EL (cell line): Measurements from ENCODE around the gene EFEMP1.

ENCODE experiments used
- DNase-seq: peaks from one replicate; pipeline ENCODE4 v3.0.0-alpha.2; 2016

EFEMP1 gene

GRCh38 chr2:55931281-55931680 lies 7.7 kb upstream of the EFEMP1 start:
- no peak for DNase-seq

GRCh38 chr2:55929476-55929875 lies 5.9 kb upstream of the EFEMP1 start:
- DNase-seq: no peak

- no peak for DNase-seq
Measured at GRCh38 chr2:55926974-55927373, 3.4 kb upstream of the EFEMP1 start.

DNA sequence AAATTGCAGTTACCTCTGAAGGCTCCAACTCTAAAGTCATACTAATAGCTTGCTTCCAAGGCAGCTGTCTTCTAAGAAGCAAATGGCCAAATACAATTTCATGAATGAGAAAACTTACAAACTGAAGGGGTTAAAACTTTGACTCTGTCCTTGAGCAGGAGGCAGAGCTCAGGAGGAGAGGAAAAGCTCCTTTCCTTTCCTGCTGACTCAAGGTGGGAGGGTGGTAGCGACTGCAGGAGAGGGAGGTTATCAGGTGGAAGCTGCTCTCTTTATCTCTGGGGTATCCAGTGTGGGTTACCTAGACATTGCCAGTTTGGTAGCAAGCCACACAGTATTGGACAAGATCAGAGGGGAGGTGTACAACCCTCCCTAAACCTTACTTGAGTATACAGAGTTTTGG lies 2.7 kb upstream of the EFEMP1 start:
- DNase-seq: no peak

DNA sequence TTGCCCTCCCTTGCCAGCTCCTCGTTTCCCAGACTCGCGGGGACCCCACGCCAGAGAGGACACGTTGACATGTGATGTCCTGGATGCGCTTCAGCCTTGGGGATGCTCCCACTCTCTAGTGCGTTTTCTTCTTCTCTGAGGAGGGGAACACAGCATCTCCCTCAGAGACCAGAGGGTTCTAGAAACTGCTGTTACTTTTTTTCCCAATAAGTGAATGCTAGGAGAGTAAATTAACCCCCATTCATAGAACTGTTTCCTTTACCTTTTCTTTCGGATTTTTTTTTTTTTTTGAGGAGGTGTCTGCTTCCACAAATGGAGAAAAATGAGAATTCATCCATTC lies 370 bp upstream of the EFEMP1 start:
- DNase-seq: no peak

- DNase-seq: no peak
Measured at GRCh38 chr2:55922291-55922907, 1.2 kb downstream of the EFEMP1 start.

- DNase-seq: no peak
Measured at GRCh38 chr2:55919574-55919973, 4.0 kb downstream of the EFEMP1 start.

- DNase-seq: no peak
Measured at GRCh38 chr2:55918856-55919255, 4.7 kb downstream of the EFEMP1 start.

GRCh38 chr2:55917713-55918390 lies 5.7 kb downstream of the EFEMP1 start:
- DNase-seq: no peak

DNA sequence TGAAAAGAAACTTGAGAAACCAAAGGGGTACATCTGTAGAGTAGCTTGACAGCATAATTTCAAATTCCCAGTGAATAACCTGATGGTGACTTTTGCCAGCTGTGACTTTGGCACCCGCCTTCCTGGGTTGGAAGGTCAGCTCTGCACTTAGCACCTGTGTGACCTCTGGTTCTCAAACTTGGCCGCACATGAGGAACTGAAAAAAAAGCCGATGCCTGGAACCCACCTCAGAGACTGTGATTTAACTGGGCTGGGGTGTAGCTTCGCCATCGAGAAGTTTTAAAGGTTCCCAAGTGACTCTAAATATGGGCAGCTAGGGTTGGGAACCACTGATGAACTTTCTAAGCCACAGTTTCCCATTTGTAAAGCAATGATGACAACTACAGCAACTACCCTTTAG lies 6.5 kb downstream of the EFEMP1 start:
- no peak for DNase-seq

- no peak for DNase-seq
Measured at GRCh38 chr2:55916473-55917049, 7.0 kb downstream of the EFEMP1 start.

DNA sequence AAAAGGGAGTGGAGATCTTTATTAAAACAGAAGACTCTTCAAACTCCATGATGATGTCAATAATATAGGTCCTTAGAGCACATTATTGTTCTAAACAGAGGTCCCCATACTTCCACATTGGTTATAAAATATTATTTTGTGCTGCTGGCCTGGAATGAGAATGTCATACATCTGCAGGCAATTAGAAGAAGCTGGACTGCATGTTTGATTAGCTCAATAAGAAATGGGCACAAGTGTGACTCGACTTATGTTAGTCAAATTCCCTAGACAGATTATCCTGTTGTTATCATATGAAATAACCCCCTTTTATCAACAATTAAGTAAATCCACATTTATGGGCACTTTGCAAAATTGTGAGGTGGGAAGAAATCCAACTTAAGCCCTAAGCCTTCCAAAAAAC lies 8.8 kb downstream of the EFEMP1 start:
- DNase-seq: no peak

DNA sequence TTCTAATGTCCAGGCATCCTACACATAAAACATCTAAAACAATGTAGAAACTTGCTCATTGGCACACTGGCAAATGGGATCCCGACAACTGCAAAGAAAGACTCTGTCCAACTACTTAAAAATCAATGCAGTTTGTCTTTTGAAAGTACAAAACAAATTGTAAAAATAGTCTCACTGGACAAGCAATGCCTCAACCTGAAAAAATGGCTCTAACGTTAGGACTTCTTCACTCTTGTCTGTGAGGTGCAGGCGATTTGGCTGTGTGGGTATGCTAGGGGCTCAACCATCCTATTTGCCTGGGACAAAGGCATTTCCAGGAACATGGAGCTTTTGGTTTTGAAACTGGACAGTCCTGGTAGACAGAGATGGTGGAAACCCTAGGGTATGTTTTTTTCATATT lies 10.7 kb downstream of the EFEMP1 start:
- no peak for DNase-seq

- DNase-seq: no peak
Measured at GRCh38 chr2:55910077-55910476, 13.5 kb downstream of the EFEMP1 start.

DNA sequence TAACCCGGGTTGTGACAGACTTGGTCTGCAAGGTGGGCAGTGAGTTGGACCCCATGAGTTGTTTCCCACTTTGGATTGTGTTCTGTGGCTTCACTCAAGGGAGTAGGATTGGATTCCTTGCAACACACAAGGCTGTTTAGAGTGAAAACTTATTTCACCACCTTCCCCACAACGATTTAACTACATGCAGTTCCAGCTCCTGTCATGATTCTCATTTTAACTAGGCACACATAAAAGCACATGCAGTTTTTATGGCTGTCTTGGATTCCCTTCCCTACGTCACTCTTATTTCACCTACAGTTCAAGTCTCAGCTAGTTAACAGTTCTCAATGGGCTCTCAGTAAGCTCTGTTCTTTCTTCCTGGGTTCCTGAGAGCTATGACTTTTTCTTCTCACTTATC lies 15.9 kb downstream of the EFEMP1 start:
- no peak for DNase-seq

- DNase-seq: no peak
Measured at GRCh38 chr2:55906993-55907392, 16.6 kb downstream of the EFEMP1 start.

GRCh38 chr2:55903727-55904126 lies 19.9 kb downstream of the EFEMP1 start:
- DNase-seq: no peak

GRCh38 chr2:55902971-55903370 lies 20.6 kb downstream of the EFEMP1 start:
- DNase-seq: no peak

DNA sequence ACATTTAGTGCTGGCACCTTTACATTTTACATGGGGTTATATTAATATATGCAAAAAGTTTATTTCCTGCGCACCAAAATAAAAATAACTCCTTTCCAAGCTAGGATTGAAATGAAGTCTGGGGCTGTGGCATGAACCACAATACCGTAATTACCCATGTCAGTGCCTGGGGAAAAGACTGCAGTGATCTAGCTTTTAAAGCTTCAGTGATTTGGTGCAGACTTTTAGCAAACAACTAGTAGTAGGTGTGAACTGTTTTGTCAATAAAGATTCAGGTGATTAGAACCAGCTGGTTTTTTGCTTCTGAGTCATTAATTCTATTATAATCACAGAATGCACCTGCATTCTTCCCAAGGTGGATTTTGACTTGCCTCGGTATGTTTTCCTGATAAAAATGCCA lies 21.2 kb downstream of the EFEMP1 start:
- no peak for DNase-seq

DNA sequence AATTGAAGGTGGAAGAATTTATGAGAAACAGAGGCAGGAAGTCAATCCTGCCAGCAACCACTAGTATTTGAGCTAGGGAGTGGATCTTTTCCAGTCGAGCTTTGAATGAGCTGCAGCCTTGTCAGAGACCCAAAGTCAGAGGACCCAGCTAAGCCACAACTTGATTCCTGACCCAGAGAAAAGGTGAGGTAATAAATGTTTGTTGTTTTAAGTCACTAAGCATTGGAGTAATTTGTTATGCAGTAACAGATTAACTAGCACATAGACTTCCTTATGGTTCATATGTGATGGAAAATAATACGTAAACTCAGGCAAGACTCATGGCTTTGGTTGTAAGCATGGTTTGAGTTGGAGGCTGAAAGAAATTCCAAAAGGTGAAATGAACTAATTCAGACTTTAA lies 21.6 kb downstream of the EFEMP1 start:
- no peak for DNase-seq

- DNase-seq: peak; percentile 55
Measured at GRCh38 chr2:55901322-55901721, 22.3 kb downstream of the EFEMP1 start.

DNA sequence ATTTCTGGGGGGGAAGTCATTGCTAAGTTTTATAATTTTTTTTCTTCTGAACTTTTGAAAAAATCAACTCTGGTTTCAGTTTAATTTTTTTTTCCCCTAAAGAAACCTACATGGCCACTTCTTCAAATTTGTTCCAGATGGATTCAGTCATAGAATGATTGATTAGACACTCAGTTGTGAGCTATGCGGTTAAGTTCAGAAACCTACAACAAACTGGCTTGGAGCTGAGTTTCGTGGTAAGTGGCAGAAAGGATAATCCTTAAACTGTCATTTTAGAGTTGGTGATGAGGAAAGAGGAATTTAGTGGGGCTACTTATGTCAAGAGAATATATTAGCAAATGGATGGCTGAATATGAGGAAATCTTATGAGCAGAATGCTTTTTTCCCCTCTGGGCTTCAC lies 23.7 kb downstream of the EFEMP1 start:
- no peak for DNase-seq

- no peak for DNase-seq
Measured at GRCh38 chr2:55898386-55899040, 25.1 kb downstream of the EFEMP1 start.

DNA sequence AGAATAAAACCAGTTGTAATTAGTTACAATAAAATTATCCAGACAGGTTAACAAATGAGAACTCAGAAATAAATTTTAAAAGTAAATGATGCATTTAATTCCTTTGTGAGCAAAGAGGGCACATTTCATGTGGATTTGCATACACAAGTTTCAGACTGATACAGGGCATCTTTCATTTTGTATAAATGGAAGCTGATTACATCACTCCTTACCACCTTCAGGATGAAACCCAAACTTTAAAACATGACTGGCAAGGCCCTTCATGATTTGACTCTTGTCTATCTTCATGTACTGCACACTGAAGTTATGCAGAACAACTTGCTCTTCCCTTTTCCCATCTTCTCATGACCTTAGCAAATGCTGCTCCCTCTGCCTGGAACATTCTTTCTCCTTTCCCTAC lies 26.9 kb downstream of the EFEMP1 start:
- no peak for DNase-seq
